Type B pancreatic cell (in vitro differentiated cells): ENCODE data around the gene CLMN. TPM values are rescaled to one million over a fixed set of nuclear protein-coding genes. Genes with fewer than 3 reads are reported as not detected.

Source experiments
- DNase-seq: peaks from one replicate; pipeline ENCODE4 v3.0.0; 2021; ENCODE audit warnings: mixed read lengths; ENCODE audit not compliant: unreplicated experiment; ENCODE audit errors: extremely low spot score
- H3K27ac Mint-ChIP-seq: 2 replicates; pipeline ENCODE4 v1.8.0; 2021; ENCODE audit warnings: mild to moderate bottlenecking, mixed read lengths
- H3K27me3 Mint-ChIP-seq: 2 replicates; pipeline ENCODE4 v1.8.0; 2021; ENCODE audit warnings: mixed read lengths
- H3K36me3 Mint-ChIP-seq: 2 replicates; pipeline ENCODE4 v1.8.0; 2021; ENCODE audit warnings: mixed read lengths
- H3K4me1 Mint-ChIP-seq: one replicate; pipeline ENCODE4 v1.8.0; 2021; ENCODE audit warnings: mixed read lengths; ENCODE audit not compliant: unreplicated experiment
- H3K4me3 Mint-ChIP-seq: 2 replicates; pipeline ENCODE4 v1.8.0; 2021; ENCODE audit warnings: mild to moderate bottlenecking, mixed read lengths
- H3K9me3 Mint-ChIP-seq: 2 replicates; pipeline ENCODE4 v1.8.0; 2021; ENCODE audit warnings: mixed read lengths
- CTCF ChIP-seq: fragments of 200-600 bp; sonication (generic); conservative IDR thresholded peaks from 2 replicates; pipeline ENCODE4 v1.5.0; 2021; ENCODE audit warnings: antibody characterized with exemption, mild to moderate bottlenecking
- total RNA-seq: library from RNA; stranded (reverse); gene quantifications from 2 replicates; pipeline ENCODE4 v1.2.1, GENCODE V29; 2021; ENCODE audit warnings: low replicate concordance

Gene CLMN
- total RNA-seq, 1 donor from 2014 or later, result 23.0 TPM

DNA sequence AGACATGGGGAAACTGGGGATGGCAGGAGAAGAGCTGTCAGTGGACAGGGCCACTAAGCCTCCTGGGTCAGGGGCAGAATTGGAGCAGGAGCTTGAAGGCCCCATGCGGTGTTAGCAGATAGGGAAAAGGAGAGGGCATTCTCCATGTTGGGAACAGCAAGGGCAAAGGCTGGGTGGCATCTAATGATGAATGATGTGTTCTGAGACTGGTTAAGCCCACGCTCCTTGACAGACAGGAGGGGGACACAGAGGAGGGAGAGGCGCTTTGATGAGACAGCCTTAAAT is 63.0 kb downstream of the CLMN start:
- H3K27me3 Mint-ChIP-seq, result no peaks in the 10 kb centered on the region
- DNase-seq, result peak; percentile 56
- H3K4me3 Mint-ChIP-seq, result no peak overlapping the region
- H3K9me3 Mint-ChIP-seq, result no peaks in the 10 kb centered on the region
- no peak for TF ChIP-seq CTCF
- H3K4me1 Mint-ChIP-seq, result peaks cover 31% of the 10 kb centered on the region
- no peaks in the 10 kb centered on the region for H3K36me3 Mint-ChIP-seq
- H3K27ac Mint-ChIP-seq, result no peak overlapping the region

DNA sequence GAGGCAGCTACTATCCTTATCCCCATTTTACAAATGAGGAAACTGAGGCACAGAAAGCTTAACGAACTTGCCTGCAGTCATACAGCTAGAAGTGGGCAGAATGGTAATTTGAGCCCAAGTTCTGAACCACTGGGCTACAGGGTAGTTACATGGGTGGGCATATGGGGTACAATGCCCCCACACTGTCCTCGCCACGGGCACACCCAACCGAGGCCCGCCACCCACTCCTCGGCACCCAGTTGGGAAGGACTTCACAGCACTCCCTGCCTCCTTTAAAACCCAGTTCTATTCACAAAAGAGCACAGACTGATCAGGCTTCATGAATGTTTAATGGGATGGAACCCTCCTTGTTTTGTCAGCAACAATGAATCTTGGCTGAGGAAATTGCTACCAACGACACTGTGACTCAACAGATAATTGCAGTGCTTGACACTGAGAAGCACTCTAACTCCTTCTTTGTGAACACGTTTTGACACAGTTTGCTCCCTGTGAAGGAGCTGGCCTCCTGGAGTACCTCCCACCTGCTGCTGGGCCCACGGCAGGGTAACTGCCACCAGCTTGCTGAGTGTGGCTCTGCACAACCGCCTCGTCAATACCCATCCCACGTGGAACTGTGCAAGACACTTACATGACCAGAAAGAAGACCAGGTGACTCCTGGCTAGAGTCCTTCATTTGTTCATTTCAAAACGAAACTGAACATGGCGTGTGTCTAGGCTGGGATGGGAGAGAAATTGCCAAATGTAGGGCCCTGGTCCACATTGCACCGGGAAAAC is 63.5 kb downstream of the CLMN start:
- no peak for TF ChIP-seq CTCF
- no peaks in the 10 kb centered on the region for H3K36me3 Mint-ChIP-seq
- peaks cover 37% of the 10 kb centered on the region for H3K4me1 Mint-ChIP-seq
- H3K4me3 Mint-ChIP-seq, result no peak overlapping the region
- H3K9me3 Mint-ChIP-seq, result no peaks in the 10 kb centered on the region
- no peaks in the 10 kb centered on the region for H3K27me3 Mint-ChIP-seq
- peak overlapping the region; percentile 77 for H3K27ac Mint-ChIP-seq
- DNase-seq, result peak; percentile 55

DNA sequence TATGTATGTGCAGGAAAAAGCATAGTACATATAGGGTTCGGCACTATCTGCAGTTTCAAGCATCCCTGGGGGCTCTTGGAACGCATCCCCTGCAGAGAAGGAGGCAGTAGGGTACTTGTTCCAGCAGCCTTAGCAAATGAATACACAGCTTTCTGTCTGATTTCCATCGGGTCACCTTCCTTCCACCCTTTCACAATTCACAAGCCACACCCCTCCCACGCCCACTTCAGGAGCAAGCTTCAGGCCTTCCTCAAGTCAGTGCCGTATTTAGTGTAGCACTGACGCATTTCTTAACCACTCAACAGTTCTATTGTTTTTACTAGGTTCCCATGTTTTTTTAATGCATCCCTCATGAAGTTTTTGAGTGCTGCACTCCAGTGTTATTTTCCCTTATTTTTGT is 64.2 kb downstream of the CLMN start:
- Mint-ChIP-seq H3K27ac (peak overlapping the region; percentile 77), H3K27me3 (no peaks in the 10 kb centered on the region), H3K4me1 (peaks cover 44% of the 10 kb centered on the region), H3K4me3 (peak overlapping the region; percentile 42), H3K9me3 (no peaks in the 10 kb centered on the region), H3K36me3 (no peaks in the 10 kb centered on the region)
- DNase-seq, result no peak
- no peak for TF ChIP-seq CTCF

DNA sequence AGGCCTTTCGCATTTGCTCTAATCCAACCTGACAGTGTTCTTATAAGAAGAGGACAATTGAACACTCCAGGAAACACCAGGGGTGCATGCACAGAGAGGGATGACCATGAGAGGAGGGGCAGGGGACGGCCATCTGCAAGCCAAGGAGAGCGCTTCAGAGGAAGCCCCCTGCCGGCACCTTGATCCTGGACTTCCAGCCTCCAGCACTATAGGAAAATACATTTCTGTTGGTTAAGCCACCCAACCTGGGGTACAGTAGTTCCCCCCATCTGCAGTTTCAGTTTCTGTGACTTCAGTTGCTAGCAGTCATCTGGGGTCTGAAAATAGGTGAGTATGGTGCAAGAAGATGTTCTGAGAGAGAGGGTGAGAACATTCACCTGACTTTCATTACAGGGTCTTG is 64.7 kb downstream of the CLMN start:
- no peaks in the 10 kb centered on the region for H3K9me3 Mint-ChIP-seq
- H3K27ac Mint-ChIP-seq, result peak overlapping the region; percentile 77
- H3K4me3 Mint-ChIP-seq, result no peak overlapping the region

GRCh38 chr14:95254288-95254687 is 65.4 kb downstream of the CLMN start:
- H3K4me1 Mint-ChIP-seq, result peaks cover 54% of the 10 kb centered on the region

More for the DNA sequence above, 64.7 kb downstream of the CLMN start:
- Mint-ChIP-seq H3K27me3 (no peaks in the 10 kb centered on the region), H3K4me1 (peaks cover 48% of the 10 kb centered on the region), H3K36me3 (no peaks in the 10 kb centered on the region)
- DNase-seq, result no peak
- no peak for TF ChIP-seq CTCF

More at GRCh38 chr14:95254288-95254687, 65.4 kb downstream of the CLMN start:
- no peak overlapping the region for H3K4me3 Mint-ChIP-seq
- no peak for DNase-seq
- no peaks in the 10 kb centered on the region for H3K9me3 Mint-ChIP-seq
- H3K27ac Mint-ChIP-seq, result no peak overlapping the region
- no peaks in the 10 kb centered on the region for H3K27me3 Mint-ChIP-seq
- no peaks in the 10 kb centered on the region for H3K36me3 Mint-ChIP-seq
- no peak for TF ChIP-seq CTCF
